ENCODE data around the gene CLASP1. TPM values are rescaled to one million over a fixed set of nuclear protein-coding genes. Genes with fewer than 3 reads are reported as not detected.

Gene CLASP1
- total RNA-seq, 2 donors from 2014 or later, result 46.0 to 48.2 TPM

- intact Hi-C loops (cut with DNase I), result loop anchor here (5.0 to 10.0 kb wide), 3 partner anchors 65 to 167 kb away; partner anchors contain the start of gene CLASP1 (in 1 of the 2)
- DNase-seq (peak; percentile 87), ATAC-seq (peak; percentile 81 to 85)
Observed at GRCh38 chr2:121530212-121530705, 119.0 kb downstream of the CLASP1 start.

DNA sequence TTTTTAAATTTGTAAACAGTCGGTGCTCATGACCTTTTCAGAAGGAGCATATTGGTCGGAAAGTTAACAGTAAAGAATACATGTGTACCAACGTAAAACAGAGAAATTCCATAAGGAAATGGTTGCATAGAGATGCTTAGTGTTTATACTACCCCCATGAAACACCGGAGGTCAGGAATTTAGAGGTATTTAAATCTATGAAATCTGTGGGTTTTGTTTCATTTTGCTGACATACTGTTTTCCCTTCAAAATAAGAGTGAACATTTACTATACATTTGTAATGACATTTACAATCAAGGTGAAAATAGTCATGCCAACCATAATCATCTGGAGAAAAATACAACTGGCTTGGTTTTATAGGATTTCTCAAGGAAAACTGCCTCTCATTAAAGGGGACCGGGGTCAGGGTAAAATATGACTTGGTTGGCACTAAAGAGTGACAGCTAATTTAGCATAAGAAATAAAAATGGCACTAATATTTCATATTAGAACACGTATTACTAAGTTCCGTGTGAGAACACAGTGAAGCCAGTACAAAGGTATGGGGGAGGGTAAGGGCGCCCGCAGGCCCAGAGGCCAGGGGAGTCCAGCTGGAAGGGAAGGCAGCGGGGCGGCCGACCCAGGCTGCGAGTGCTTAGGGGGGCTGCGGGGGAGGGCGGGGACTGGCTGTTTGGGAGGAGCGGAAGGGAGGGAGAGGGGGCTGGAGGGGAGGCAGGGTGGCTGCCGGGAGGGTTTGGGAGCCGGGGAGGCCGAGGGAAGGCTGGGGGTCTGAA is 119.6 kb downstream of the CLASP1 start:
- intact Hi-C loops (cut with DNase I), result loop anchor here (5.0 to 10.0 kb wide), 5 partner anchors 65 to 188 kb away; partner anchors contain the start of gene CLASP1 (in 1 of the 2)
- peak; percentile 69 to 73 for ATAC-seq
- DNase-seq, result peak; percentile 77

- no peak for ATAC-seq
- DNase-seq, result no peak
- intact Hi-C loops (cut with DNase I), result loop anchor here (5.0 to 10.0 kb wide), 2 partner anchors 138 to 190 kb away; no protein-coding TSS in a partner anchor
Observed at GRCh38 chr2:121527009-121527682, 122.1 kb downstream of the CLASP1 start.

- intact Hi-C loops (cut with DNase I), result loop anchor here (5.0 to 10.0 kb wide), 2 partner anchors 140 to 192 kb away; no protein-coding TSS in a partner anchor
- ATAC-seq, result peak in 1 of 2 donors; percentile 65
- DNase-seq, result no peak
Observed at GRCh38 chr2:121524685-121525425, 124.4 kb downstream of the CLASP1 start.

DNA sequence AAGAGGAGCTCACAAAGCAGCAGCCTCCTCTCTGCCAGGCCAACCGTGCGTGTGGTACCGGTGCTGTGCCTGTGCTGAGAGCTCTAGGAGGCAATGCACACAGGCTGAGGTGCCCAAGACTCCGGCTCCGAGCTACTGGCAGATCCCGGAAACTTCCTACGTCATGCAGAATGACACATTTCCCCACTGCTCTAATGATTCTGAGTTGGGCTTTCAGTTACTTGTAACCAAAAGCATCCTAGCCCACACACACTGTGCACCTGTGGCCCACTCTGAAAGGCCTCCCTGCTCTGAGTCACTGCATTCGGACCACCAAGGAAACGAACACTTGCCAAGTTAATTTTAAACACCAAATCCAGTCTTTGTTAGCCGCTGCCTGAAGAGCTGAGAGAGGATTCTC is 127.9 kb downstream of the CLASP1 start:
- ATAC-seq (no peak), DNase-seq (no peak)
- intact Hi-C loops (cut with DNase I), result loop anchor here in 1 of 2 donors (10.0 kb wide), 1 partner anchor 143 kb away; no protein-coding TSS in a partner anchor

- ATAC-seq (no peak), DNase-seq (no peak)
- intact Hi-C loops (cut with DNase I), result loop anchor here in 1 of 2 donors (10.0 kb wide), 1 partner anchor 144 kb away; no protein-coding TSS in a partner anchor
Observed at GRCh38 chr2:121520641-121520994, 128.6 kb downstream of the CLASP1 start.

DNA sequence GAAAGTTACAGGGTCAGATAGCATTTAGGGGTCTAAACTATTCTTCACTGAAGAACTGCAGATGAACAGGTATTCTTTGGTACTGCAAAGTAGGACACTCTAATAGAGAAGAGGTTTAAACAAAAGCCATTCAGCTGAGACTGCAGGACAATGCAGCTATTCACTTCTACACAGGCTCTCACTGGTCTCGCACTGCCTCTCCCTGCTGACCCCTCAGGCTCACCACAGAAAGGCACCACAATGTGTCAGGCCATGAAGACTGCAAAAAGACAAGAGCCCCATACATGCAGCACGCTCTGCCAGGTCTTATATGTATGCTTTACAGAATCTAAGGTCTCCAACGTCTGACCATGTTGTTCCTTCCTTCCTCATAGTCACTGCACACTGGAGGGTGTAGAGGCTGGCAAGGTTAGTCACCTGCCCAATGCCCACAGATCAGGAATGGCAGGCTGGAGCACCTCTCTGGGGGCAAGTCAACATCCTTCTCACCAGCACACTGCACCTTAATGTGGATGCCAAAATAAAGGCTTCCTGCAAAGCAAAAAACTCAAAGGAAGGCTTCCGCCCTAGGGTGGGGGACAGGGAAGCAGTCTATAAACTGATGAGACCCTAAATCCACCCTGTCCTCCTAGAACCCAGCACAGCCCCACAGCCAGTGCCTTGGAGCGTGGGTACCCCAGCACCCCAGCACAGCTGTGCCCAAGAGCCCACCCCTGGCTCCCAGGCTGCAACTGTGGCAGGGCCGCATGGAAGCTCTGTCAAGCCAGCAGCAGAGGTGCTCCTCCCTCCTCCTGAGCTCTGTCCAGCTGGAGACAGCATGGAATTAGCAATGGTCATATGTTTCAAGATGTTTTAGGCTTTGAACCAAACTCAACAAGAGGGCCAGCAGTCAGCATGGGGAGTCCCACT is 129.3 kb downstream of the CLASP1 start:
- no peak for DNase-seq
- intact Hi-C loops (cut with DNase I), result loop anchor here in 1 of 2 donors (10.0 kb wide), 1 partner anchor 145 kb away; no protein-coding TSS in a partner anchor
- peak in 1 of 2 donors; percentile 28 for ATAC-seq

- intact Hi-C loops (cut with DNase I), result no loop called here
- DNase-seq, result no peak
- peak in 1 of 2 donors; percentile 47 for ATAC-seq
Observed at GRCh38 chr2:121519153-121519552, 130.1 kb downstream of the CLASP1 start.

DNA sequence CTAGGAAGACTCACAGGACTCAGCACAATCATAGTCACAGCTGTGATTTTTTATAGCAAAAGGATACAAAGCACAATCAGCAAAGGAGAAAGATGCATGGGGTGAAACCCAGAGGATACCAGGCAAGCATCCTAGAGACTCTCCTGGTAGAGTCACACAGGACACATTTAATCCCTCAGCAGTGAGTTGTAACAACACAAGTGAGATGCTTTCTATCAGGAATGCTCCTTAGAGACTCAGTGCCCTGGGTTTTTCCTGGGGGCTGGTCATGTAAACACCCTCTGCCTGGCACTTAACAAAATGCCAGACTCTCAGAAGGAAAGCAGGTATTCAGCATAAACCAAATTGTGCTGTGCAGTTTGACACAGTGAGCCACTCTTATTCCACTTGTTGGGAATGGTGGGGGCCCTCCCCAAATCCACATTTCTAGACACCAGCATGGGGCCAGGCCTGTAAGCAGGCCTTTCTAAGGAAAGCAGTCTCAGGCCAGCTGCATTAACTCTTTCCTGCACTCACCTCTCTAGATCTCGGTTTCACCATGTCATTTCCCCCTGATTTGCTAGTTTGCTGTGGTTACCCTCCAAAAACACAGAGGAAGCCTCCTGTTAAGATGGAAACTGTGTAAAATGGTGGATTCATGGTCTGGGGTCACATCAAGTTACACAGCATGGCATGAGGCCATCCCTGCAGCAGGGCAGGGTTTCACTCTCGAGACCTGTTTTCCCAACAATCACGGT is 135.5 kb downstream of the CLASP1 start:
- intact Hi-C loops (cut with DNase I), result no loop called here
- no peak for ATAC-seq
- no peak for DNase-seq

- intact Hi-C loops (cut with DNase I), result no loop called here
- DNase-seq, result no peak
- no peak for ATAC-seq
Observed at GRCh38 chr2:121510857-121511256, 138.4 kb downstream of the CLASP1 start.

DNA sequence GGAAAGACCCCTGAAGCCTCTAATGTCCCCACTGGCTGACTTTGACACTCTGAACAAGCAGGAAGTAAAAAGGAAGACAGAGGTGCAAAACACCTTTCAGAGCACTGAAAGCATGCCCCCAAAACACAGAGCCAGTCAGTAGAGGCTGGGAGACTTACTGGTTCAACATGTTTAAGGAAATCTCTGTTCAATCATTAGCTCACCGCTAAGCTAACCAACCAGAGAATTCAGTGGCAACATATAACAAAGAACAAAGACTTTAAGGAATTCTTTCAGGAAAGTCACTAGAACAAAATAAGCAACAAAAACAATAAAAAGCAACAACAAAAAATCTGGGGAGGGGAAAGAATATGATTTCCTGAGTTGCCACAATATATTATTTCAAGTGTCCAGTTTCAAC is 142.6 kb downstream of the CLASP1 start:
- no peak for DNase-seq
- intact Hi-C loops (cut with DNase I), result no loop called here
- ATAC-seq, result no peak

DNA sequence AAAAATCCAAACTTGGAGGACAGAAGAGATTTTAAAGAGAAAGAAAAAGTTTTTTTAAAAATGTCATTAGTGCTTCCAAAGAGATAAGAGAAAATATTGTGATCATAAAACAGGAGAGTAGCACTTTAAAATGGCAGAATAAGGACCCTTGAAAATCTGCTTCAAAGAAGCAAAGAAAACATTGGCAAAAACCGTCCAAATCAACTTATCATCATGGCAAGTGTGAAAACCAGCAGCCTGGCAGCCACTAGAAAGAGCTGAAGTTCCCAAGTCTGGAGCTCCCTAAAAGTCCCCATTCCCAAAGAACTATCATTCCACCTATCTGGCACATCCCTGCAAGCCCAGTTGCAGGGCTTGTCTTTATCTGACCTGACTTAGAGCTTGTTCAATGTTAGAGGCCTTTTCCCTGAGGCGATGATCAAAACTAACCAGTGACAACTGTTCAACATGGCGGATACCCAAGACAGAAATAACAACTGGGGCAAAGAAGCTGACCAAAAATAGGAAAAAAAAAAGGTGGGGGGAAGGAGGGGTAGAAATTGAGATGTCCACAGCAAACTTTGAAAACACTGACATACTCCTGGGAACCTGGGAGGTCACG is 143.2 kb downstream of the CLASP1 start:
- intact Hi-C loops (cut with DNase I), result no loop called here
- DNase-seq (no peak), ATAC-seq (no peak)

DNA sequence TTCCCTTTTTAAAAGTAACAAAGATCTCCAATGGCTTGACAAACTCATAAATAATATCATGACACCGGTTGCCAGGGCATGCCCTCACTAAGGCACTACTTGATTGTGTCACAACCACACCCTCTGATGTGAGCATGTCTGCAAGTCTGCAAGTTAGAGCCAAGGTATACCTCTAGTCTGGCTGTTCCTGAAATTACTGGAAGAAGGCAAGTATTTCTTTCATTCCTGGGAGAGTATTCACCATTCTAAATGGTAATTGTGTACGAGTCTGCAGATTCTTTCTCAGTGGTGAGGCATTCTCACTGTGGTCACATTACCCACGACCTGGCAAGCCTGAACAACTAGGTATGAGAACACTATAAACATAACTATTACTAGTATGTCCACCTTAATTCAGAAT is 144.3 kb downstream of the CLASP1 start:
- DNase-seq, result no peak
- peak in 1 of 2 donors; percentile 83 for ATAC-seq
- intact Hi-C loops (cut with DNase I), result no loop called here

- intact Hi-C loops (cut with DNase I), result no loop called here
- DNase-seq (no peak), ATAC-seq (no peak)
Observed at GRCh38 chr2:121504316-121504715, 144.9 kb downstream of the CLASP1 start.

GRCh38 chr2:121502781-121503180 is 146.5 kb downstream of the CLASP1 start:
- no peak for DNase-seq
- no peak for ATAC-seq
- intact Hi-C loops (cut with DNase I), result no loop called here

DNA sequence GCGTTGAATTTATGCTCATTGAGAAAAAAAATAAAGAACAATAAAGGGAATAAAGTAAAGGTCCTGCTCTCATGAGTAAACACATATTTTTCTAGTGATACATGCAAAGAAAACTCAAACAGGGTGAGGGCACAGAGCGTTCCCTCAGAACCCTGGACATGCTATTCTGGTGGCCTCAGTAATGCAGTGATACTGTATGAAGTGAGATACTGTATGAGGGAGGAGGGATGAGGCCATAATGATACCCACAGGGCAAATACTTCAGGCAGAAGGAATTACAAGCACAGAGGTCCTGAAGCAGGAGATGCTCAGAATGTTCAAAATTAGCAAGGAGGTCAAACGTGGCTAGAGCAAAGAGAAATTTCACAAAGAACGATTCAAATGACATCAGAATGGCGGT is 147.0 kb downstream of the CLASP1 start:
- DNase-seq (no peak), ATAC-seq (no peak)
- intact Hi-C loops (cut with DNase I), result no loop called here

DNA sequence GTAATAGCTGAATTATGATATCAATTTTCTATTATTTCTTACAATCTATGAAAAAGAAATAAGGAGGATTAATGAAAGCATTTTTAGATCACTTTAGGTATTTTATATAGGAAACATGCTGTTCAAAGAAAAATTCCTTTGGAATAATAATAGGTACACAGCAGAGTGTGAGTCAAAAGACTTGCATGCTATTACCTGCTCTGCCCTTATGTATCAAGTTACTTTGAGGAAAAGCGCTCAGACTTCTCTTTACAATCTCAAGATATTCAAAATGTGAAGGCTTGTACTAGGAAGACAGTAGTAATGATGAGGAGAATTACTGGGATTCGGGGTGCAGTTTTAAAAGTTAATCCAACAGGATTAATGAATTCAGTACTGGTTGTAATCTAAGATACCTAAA is 147.7 kb downstream of the CLASP1 start:
- ATAC-seq (no peak), DNase-seq (no peak)
- intact Hi-C loops (cut with DNase I), result no loop called here
